H1 (cell line): ENCODE measurements around the gene CACNB2. TPM values are rescaled to one million over a fixed set of nuclear protein-coding genes. Genes with fewer than 3 reads are reported as not detected.

Experiments used
- CTCF ChIA-PET: fragments of 300-600 bp; sonication (Branson Sonifier 250); formaldehyde crosslinking; loops from one replicate; lab custom pipeline; 2021; ENCODE audit not compliant: partially characterized antibody; lab: Charles Lee
- POLR2A ChIA-PET: fragments of 300-600 bp; sonication (Branson Sonifier 250); formaldehyde crosslinking; loops from one replicate; lab custom pipeline; 2021; ENCODE audit warnings: inconsistent platforms; ENCODE audit not compliant: partially characterized antibody; lab: Charles Lee
- DNase-seq, 2 experiments: peaks; one replicate each; pipeline versions ENCODE4 v3.0.0 to v3.0.0-alpha.2; 2010 to 2022; ENCODE audit warnings: low spot score in 2 of 2, low read depth in 1 of 2, mixed read lengths in 1 of 2
- FAIRE-seq: peaks from 2 replicates; lab custom pipeline; 2011; peaks lifted over from hg19 to GRCh38; lab: Jason Lieb, UNC
- H2AFZ ChIP-seq: 2 replicates; pipeline ENCODE4 v1.8.1; 2012; ENCODE audit warnings: low read length, inconsistent platforms
- H2AK5ac ChIP-seq: 2 replicates; pipeline ENCODE4 v1.6.1; 2013; ENCODE audit warnings: low read depth, low read length
- H2BK120ac ChIP-seq: replicated peaks from 2 replicates; pipeline ENCODE3; 2013; ENCODE audit warnings: low read depth, low read length, inconsistent platforms
- H2BK12ac ChIP-seq: 2 replicates; pipeline ENCODE4 v1.6.1; 2013; ENCODE audit warnings: low read depth, low read length
- H2BK15ac ChIP-seq: 2 replicates; pipeline ENCODE4 v1.6.1; 2013; ENCODE audit warnings: low read length
- H2BK20ac ChIP-seq: 2 replicates; pipeline ENCODE4 v1.6.1; 2013; ENCODE audit warnings: low read length
- H2BK5ac ChIP-seq: 2 replicates; pipeline ENCODE4 v1.6.1; 2013; ENCODE audit warnings: low read depth, low read length
- H3K14ac ChIP-seq: 2 replicates; pipeline ENCODE4 v1.6.1; 2013; ENCODE audit warnings: inconsistent platforms; ENCODE audit not compliant: insufficient read length
- H3K18ac ChIP-seq: 2 replicates; pipeline ENCODE4 v1.6.1; 2013; ENCODE audit warnings: low read length; ENCODE audit errors: extremely low read depth
- H3K23ac ChIP-seq: 2 replicates; pipeline ENCODE4 v1.6.1; 2013; ENCODE audit warnings: inconsistent platforms; ENCODE audit not compliant: insufficient read length
- H3K23me2 ChIP-seq: 2 replicates; pipeline ENCODE4 v1.6.1; 2013; ENCODE audit warnings: low read depth, low read length
- H3K27ac ChIP-seq: 2 replicates; pipeline ENCODE4 v1.6.1; 2011; ENCODE audit warnings: low read depth, low read length, inconsistent platforms
- H3K27me3 ChIP-seq, 4 experiments: replicated peaks in 1 of 4; 1 replicate in 1 of 4; 2 replicates in 3 of 4; pipeline versions ENCODE4 v1.6.1 to v1.8.1; 2011 to 2013; ENCODE audit warnings: low read length in 3 of 4, mild to moderate bottlenecking in 3 of 4, inconsistent platforms in 2 of 4, mixed read lengths in 2 of 4, moderate library complexity in 1 of 4; ENCODE audit not compliant: control insufficient read depth in 3 of 4, insufficient read depth in 3 of 4; ENCODE audit errors: extremely low read depth in 1 of 4
- H3K36me3 ChIP-seq, 4 experiments: 2 replicates each; pipeline versions ENCODE4 v1.6.1 to v1.8.1; 2011 to 2013; ENCODE audit warnings: mild to moderate bottlenecking in 4 of 4, low read length in 3 of 4, moderate library complexity in 2 of 4, control low read depth in 1 of 4, inconsistent platforms in 1 of 4; ENCODE audit not compliant: insufficient read depth in 4 of 4, control insufficient read depth in 2 of 4
- H3K4ac ChIP-seq: replicated peaks from 2 replicates; pipeline ENCODE3; 2013; ENCODE audit warnings: low read length, low read depth, mixed read lengths, inconsistent platforms; ENCODE audit not compliant: insufficient read length
- H3K4me1 ChIP-seq, 4 experiments: replicated peaks in 1 of 4; 1 replicate in 1 of 4; 2 replicates in 3 of 4; pipeline versions ENCODE4 v1.6.1 to v1.8.1; 2011 to 2013; ENCODE audit warnings: low read length in 3 of 4, inconsistent platforms in 2 of 4, mixed read lengths in 1 of 4; ENCODE audit not compliant: insufficient read depth in 4 of 4, control insufficient read depth in 3 of 4
- H3K4me2 ChIP-seq, 2 experiments: 2 replicates each; pipeline versions ENCODE4 v1.6.1 to v1.8.1; 2011 to 2013; ENCODE audit warnings: low read depth in 2 of 2, low read length in 2 of 2, control low read depth in 1 of 2, inconsistent platforms in 1 of 2, mild to moderate bottlenecking in 1 of 2; ENCODE audit not compliant: insufficient read depth in 1 of 2
- H3K4me3 ChIP-seq, 4 experiments: fragments of 200-600, 300-600 bp in 1 of 4; sonication (generic), shearing (Covaris generic), sonication (Bioruptor Twin) in 1 of 4; 2 replicates each; pipeline versions ENCODE4 v1.5.1 to v1.8.1; 2011 to 2016; ENCODE audit warnings: low read length in 4 of 4, low read depth in 3 of 4, control low read depth in 2 of 4, inconsistent platforms in 2 of 4, mild to moderate bottlenecking in 2 of 4, mixed read lengths in 1 of 4, moderate library complexity in 1 of 4; ENCODE audit not compliant: insufficient read depth in 2 of 4; ENCODE audit errors: extremely low read depth in 1 of 4
- H3K56ac ChIP-seq: replicated peaks from 2 replicates; pipeline ENCODE3; 2013; ENCODE audit warnings: low read depth, mild to moderate bottlenecking, mixed read lengths, low read length, inconsistent platforms; ENCODE audit not compliant: insufficient read length
- H3K79me1 ChIP-seq: 2 replicates; pipeline ENCODE4 v1.6.1; 2013; ENCODE audit warnings: low read depth, low read length, control low read depth
- H3K79me2 ChIP-seq, 2 experiments: 2 replicates each; pipeline versions ENCODE4 v1.6.1 to v1.8.1; 2012 to 2013; ENCODE audit warnings: low read length in 2 of 2, mild to moderate bottlenecking in 2 of 2, inconsistent platforms in 1 of 2; ENCODE audit not compliant: insufficient read depth in 2 of 2, control insufficient read depth in 1 of 2
- H3K9ac ChIP-seq, 4 experiments: replicated peaks in 1 of 4; 1 replicate in 1 of 4; 2 replicates in 3 of 4; pipeline versions ENCODE4 v1.6.1 to v1.8.1; 2011 to 2013; ENCODE audit warnings: low read depth in 3 of 4, low read length in 3 of 4, control low read depth in 2 of 4, mild to moderate bottlenecking in 2 of 4, moderate library complexity in 2 of 4, inconsistent platforms in 1 of 4; ENCODE audit errors: extremely low read depth in 1 of 4
- H3K9me3 ChIP-seq, 2 experiments: 2 replicates each; pipeline versions ENCODE4 v1.6.1 to v1.8.1; 2012 to 2013; ENCODE audit warnings: mild to moderate bottlenecking in 2 of 2, moderate library complexity in 2 of 2, control low read depth in 1 of 2, inconsistent platforms in 1 of 2, low read depth in 1 of 2, low read length in 1 of 2, mixed read lengths in 1 of 2; ENCODE audit not compliant: insufficient read depth in 2 of 2
- H4K20me1 ChIP-seq, 2 experiments: replicated peaks in 1 of 2; 2 replicates each; pipeline versions ENCODE3 to v1.8.1; 2011 to 2013; ENCODE audit warnings: inconsistent platforms in 2 of 2, low read length in 2 of 2, mild to moderate bottlenecking in 1 of 2; ENCODE audit not compliant: insufficient read depth in 2 of 2, control insufficient read depth in 1 of 2
- H4K5ac ChIP-seq: 2 replicates; pipeline ENCODE4 v1.6.1; 2013; ENCODE audit warnings: low read length, low read depth, mixed read lengths, inconsistent platforms; ENCODE audit not compliant: insufficient read length
- H4K8ac ChIP-seq: 2 replicates; pipeline ENCODE4 v1.8.0; 2013; ENCODE audit warnings: mild to moderate bottlenecking, moderate library complexity, low read length, inconsistent platforms; ENCODE audit not compliant: insufficient read depth; ENCODE audit errors: extremely low read depth
- H4K91ac ChIP-seq: replicated peaks from 2 replicates; pipeline ENCODE3; 2013; ENCODE audit warnings: low read length, mixed read lengths, inconsistent platforms; ENCODE audit not compliant: insufficient read length
- EZH2 ChIP-seq: fragments of 200-600 bp; sonication (generic); IDR thresholded peaks from 2 replicates; pipeline ENCODE4 v1.7.1; 2012; ENCODE audit warnings: low read depth, mild to moderate bottlenecking, moderate library complexity, low read length, inconsistent platforms; ENCODE audit not compliant: severe bottlenecking
- POLR2AphosphoS5 ChIP-seq: IDR thresholded peaks from 2 replicates; pipeline ENCODE4 v1.6.1; 2011; ENCODE audit warnings: low read depth, low read length
- SP1 ChIP-seq: IDR thresholded peaks from 2 replicates; pipeline ENCODE4 v1.6.1; 2011; ENCODE audit warnings: low read depth, low read length
- SP2 ChIP-seq: IDR thresholded peaks from 2 replicates; pipeline ENCODE4 v1.6.1; 2012; ENCODE audit warnings: mild to moderate bottlenecking, low read length, inconsistent platforms
- SRF ChIP-seq: IDR thresholded peaks from 2 replicates; pipeline ENCODE4 v1.6.1; 2011; ENCODE audit warnings: mild to moderate bottlenecking, low read depth, low read length, moderate library complexity
- WGBS, 2 experiments: shearing (Covaris generic) in 1 of 2; methylation state at CpG; one replicate each; pipeline versions ENCODE4 v1.1.6 to v1.1.7; 2013 to 2015; ENCODE audit warnings: low lambda C conversion rate in 2 of 2, mixed read lengths in 2 of 2, inconsistent platforms in 1 of 2, low coverage in 1 of 2, missing lambda C conversion rate in 1 of 2; ENCODE audit not compliant: insufficient replicate concordance in 2 of 2, insufficient coverage in 1 of 2, insufficient read length in 1 of 2; ENCODE audit errors: extremely low coverage in 1 of 2, missing lambda C conversion rate in 1 of 2; 5-methylcytosine and 5-hydroxymethylcytosine counted together
- polyA plus RNA-seq, 7 experiments: library from polyadenylated mRNA; depleted of rRNA in 3 of 7; stranded (reverse) in 5 of 7; unstranded in 2 of 7; fragments of >200 nt in 5 of 7; fragments of 200-250 nt in 2 of 7; gene quantifications; 1 replicate in 5 of 7; 2 replicates in 1 of 7; 4 replicates in 1 of 7; pipeline versions ENCODE4 v1.2.1 to v1.2.3, GENCODE V29; 2011 to 2013; ENCODE audit warnings: missing spikeins in 2 of 7, mixed read lengths in 2 of 7
- total RNA-seq: library from RNA; stranded (reverse); fragmentation: NEBNext Ultra II Directional; extraction: Animal tissue kit (Norgen Biotek cat#: 25700); gene quantifications from 2 replicates; pipeline ENCODE4 v1.2.1, GENCODE V29; 2021

The CACNB2 gene
- total and polyA plus RNA-seq, 2 of the 8 experiments (the other 6 are each of a cell fraction or from before 2014, with no cell fraction given) = 2.4 to 3.2 TPM

DNA sequence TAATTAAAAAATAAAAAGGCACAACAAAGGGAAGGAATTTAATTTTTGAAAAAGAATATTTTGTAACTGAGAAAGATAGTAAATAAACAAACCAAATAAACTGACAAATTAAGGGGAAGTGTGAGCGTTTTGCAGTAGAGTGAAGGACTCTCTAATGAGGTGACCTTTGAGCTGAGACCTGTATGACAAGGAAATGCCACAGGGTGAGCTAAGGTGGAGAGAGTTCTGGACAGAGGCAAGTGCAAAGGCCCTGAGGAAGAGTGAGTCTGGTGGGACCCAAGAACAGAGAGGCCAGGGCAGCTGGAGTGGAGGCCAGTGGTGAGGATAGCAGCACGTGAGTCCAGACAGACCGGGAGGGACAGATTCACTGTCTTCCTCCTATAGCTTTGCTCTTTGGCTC lies 179.4 kb downstream of the CACNB2 start:
- Histone ChIP-seq H4K20me1 (no peaks in the 10 kb centered on the region), H2AFZ (no peak overlapping the region), H3K4me1 (no peaks in the 10 kb centered on the region), H2AK5ac (no peak overlapping the region), H3K4me3 (no peak overlapping the region), H2BK20ac (no peak overlapping the region), H3K79me2 (no peaks in the 10 kb centered on the region), H3K56ac (no peak overlapping the region), H3K9ac (no peak overlapping the region), H2BK120ac (no peak overlapping the region), H3K27ac (no peak overlapping the region), H2BK12ac (no peak overlapping the region), H3K23ac (no peak overlapping the region), H3K36me3 (no peaks in the 10 kb centered on the region), H3K27me3 (no peaks in the 10 kb centered on the region), H4K91ac (no peak overlapping the region), H3K9me3 (no peaks in the 10 kb centered on the region), H4K8ac (no peak overlapping the region), H2BK15ac (no peak overlapping the region), H3K14ac (no peak overlapping the region), H4K5ac (no peak overlapping the region), H3K18ac (no peak overlapping the region), H3K23me2 (no peaks in the 10 kb centered on the region), H3K79me1 (no peaks in the 10 kb centered on the region), H2BK5ac (no peak overlapping the region), H3K4ac (no peak overlapping the region), H3K4me2 (no peak overlapping the region)
- POLR2A ChIA-PET = no interaction called here
- DNase-seq = no peak
- FAIRE-seq = no peak
- CTCF ChIA-PET = interaction anchor here (0.6 kb wide), 2 partner anchors 11 to 335 kb away, joined by 3 read pairs; no protein-coding TSS in a partner anchor
- WGBS, 2 experiments = 96% methylated on average over 3 of the region's 3 CpGs; no CpG with 5 or more reads in 1 of the 2 experiments
- TF ChIP-seq EZH2 = no peak
- TF ChIP-seq SRF = no peak
- no peak for TF ChIP-seq SP1
- no peak for TF ChIP-seq SP2
- no peak for TF ChIP-seq POLR2AphosphoS5
